ENCODE measurements around the gene COL28A1.

GRCh38 chr7:7524121-7524520 lies 11.6 kb downstream of the COL28A1 start:
- TF ChIP-seq CTCF (IDR thresholded peaks at IDR 0.05; ENCODE audit: borderline replicate concordance, extremely low read depth, low read length, poor library complexity, severe bottlenecking) (no peak), EZH2 (IDR thresholded peaks at IDR 0.05; ENCODE audit: borderline replicate concordance, low read depth, low read length, severe bottlenecking) (no peak)
